Measurements from ENCODE around the gene IQSEC1. TPM values are rescaled to one million over a fixed set of nuclear protein-coding genes. Genes with fewer than 3 reads are reported as not detected.

Gene IQSEC1
- total RNA-seq, 1 experiment from 2014 or later = 13.3 TPM

DNA sequence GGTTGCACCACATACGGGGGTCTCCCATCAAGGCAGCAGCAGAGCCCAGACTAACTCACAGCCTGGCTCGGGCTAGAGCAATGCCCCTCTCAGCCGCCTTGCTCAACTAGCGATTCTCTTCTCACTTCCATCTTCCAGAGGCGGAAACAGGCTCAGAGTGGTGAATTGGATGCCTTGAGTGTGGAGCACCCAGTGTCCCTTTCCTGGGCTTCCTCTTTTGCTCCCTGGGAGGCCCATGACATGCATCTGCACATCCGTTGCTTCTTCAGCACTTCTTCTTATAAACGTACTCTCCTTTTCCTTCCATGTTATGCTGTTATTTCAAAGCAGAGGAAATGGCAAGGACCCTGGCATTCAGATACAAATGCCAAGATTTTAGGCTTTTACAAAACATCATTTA is 2.1 kb upstream of the IQSEC1 start:
- H3K4me3 Mint-ChIP-seq (ENCODE audit: low read depth, unreplicated experiment) = no peak overlapping the region
- no peaks in the 10 kb centered on the region for H3K36me3 Mint-ChIP-seq (ENCODE audit: insufficient read depth, unreplicated experiment)
- no TSS peak for BruUV-seq (replicated peaks)
- peaks cover 79% of the 10 kb centered on the region for H3K27me3 Mint-ChIP-seq (ENCODE audit: unreplicated experiment)
- TF ChIP-seq CTCF (IDR thresholded peaks at IDR 0.05; ENCODE audit: unreplicated experiment) = no peak
- no peak overlapping the region for H3K27ac Mint-ChIP-seq (ENCODE audit: unreplicated experiment)
- intact Hi-C loops (cut with micrococcal nuclease; ENCODE audit: unreplicated experiment) = no loop called here
- no peak for DNase-seq
- H3K9me3 Mint-ChIP-seq (ENCODE audit: low read depth, unreplicated experiment) = no peaks in the 10 kb centered on the region
- CTCF ChIA-PET = no interaction called here
- H3K4me1 Mint-ChIP-seq (ENCODE audit: low read depth, unreplicated experiment) = no peaks in the 10 kb centered on the region

DNA sequence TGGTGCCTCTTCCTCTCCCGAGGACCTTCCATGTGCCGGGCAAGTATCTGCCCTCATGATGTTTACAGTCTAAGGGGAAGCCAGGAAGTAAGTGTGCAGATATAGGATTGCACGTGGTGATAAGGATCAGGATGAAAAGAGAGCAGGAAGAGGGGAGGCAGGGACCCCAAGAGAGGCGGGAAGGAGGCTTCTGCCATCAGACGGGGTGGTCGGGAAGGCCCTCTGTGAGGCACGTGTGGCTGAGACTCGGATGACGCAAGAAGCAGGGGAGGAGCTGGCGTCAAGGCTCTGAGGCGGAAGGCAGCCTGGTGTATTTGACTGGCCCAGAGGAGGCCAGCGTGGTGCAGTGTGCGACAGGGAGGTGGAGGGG is 762 bp upstream of the IQSEC1 start:
- no peak for DNase-seq
- intact Hi-C loops (cut with micrococcal nuclease; ENCODE audit: unreplicated experiment) = no loop called here
- Mint-ChIP-seq H3K27ac (ENCODE audit: unreplicated experiment) (no peak overlapping the region), H3K36me3 (ENCODE audit: insufficient read depth, unreplicated experiment) (no peaks in the 10 kb centered on the region), H3K4me3 (ENCODE audit: low read depth, unreplicated experiment) (no peak overlapping the region), H3K27me3 (ENCODE audit: unreplicated experiment) (peaks cover 65% of the 10 kb centered on the region), H3K9me3 (ENCODE audit: low read depth, unreplicated experiment) (no peaks in the 10 kb centered on the region), H3K4me1 (ENCODE audit: low read depth, unreplicated experiment) (no peaks in the 10 kb centered on the region)
- no TSS peak for BruUV-seq (replicated peaks)
- no peak for TF ChIP-seq CTCF (IDR thresholded peaks at IDR 0.05; ENCODE audit: unreplicated experiment)
- CTCF ChIA-PET = no interaction called here

- no peak for DNase-seq
- no peaks in the 10 kb centered on the region for H3K36me3 Mint-ChIP-seq (ENCODE audit: insufficient read depth, unreplicated experiment)
- TF ChIP-seq CTCF (IDR thresholded peaks at IDR 0.05; ENCODE audit: unreplicated experiment) = no peak
- intact Hi-C loops (cut with micrococcal nuclease; ENCODE audit: unreplicated experiment) = no loop called here
- no peaks in the 10 kb centered on the region for H3K4me1 Mint-ChIP-seq (ENCODE audit: low read depth, unreplicated experiment)
- H3K27ac Mint-ChIP-seq (ENCODE audit: unreplicated experiment) = no peak overlapping the region
- CTCF ChIA-PET = no interaction called here
- no TSS peak for BruUV-seq (replicated peaks)
- H3K4me3 Mint-ChIP-seq (ENCODE audit: low read depth, unreplicated experiment) = no peak overlapping the region
- no peaks in the 10 kb centered on the region for H3K9me3 Mint-ChIP-seq (ENCODE audit: low read depth, unreplicated experiment)
- peaks cover 53% of the 10 kb centered on the region for H3K27me3 Mint-ChIP-seq (ENCODE audit: unreplicated experiment)
These were observed 466 bp downstream of the IQSEC1 start for GRCh38 chr3:13072600-13073325.

- CTCF ChIA-PET = no interaction called here
- H3K27me3 Mint-ChIP-seq (ENCODE audit: unreplicated experiment) = peaks cover 48% of the 10 kb centered on the region
- no TSS peak for BruUV-seq (replicated peaks)
These were observed 1.0 kb downstream of the IQSEC1 start for GRCh38 chr3:13072239-13072599.

More at GRCh38 chr3:13072239-13072599, 1.0 kb downstream of the IQSEC1 start:
- Mint-ChIP-seq H3K9me3 (ENCODE audit: low read depth, unreplicated experiment) (no peaks in the 10 kb centered on the region), H3K4me3 (ENCODE audit: low read depth, unreplicated experiment) (no peak overlapping the region), H3K27ac (ENCODE audit: unreplicated experiment) (no peak overlapping the region), H3K36me3 (ENCODE audit: insufficient read depth, unreplicated experiment) (no peaks in the 10 kb centered on the region), H3K4me1 (ENCODE audit: low read depth, unreplicated experiment) (no peaks in the 10 kb centered on the region)
- TF ChIP-seq CTCF (IDR thresholded peaks at IDR 0.05; ENCODE audit: unreplicated experiment) = no peak
- DNase-seq = no peak
- intact Hi-C loops (cut with micrococcal nuclease; ENCODE audit: unreplicated experiment) = no loop called here
